NK-92 treated with Interleukin-12 subunit alpha and Interleukin-12 subunit beta, amount 100 ng/mL, for 24 hours (cell line): ENCODE results near the gene CIZ1.

Experiments
- DNase-seq: peaks from one replicate; lab custom pipeline; 2025; lab: John Stamatoyannopoulos, UW

Gene CIZ1

DNA sequence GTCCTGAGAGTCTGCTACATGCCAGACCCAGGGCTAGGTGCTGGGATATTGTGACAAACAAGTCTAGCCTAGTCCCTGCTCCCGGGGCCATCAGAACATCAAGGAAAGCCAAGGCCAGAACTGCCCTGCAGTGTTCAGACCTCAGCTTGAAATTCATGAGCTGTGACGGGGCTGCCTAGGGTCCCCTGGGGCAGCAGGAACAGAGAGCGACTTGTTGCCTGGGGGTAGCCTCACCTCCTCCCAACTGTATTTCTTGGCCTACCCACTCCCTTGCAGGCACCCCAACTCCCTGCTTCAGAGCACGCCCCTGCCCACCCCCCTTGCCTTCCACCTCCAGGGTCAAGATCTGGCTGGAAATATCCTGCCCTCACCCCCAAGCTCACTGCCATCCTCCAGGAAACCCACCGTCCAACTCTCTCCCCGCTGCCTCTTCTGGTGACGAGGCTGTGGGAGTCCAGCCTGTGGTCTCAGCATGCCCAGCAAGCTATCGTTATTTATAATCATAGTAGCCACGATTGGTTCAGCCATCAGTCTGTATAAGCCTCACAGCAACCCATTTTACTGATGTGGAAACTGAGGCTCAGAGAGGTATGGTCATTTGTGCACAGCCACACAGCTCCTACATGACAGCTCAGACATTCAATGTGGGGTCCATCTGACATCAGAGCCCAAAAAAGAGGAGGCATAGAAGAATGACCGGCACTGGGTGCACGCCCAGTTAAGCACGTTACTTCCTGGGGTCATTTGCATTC, 22.6 kb upstream of the CIZ1 start:
- no peak for DNase-seq

DNA sequence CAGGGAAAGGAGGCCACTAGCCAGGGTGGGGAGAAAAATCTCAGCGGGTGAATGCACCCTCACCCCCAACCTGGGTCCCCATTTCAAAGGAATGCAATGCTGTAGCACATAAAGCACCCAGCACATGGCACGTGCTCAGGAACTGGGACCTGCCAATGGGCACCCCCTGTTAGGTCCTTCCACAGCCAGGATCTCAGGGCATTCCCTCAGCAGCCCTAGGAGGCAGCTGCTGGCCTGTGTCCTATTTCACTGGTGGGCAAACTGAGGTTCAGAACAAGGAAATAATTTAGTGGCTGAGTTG, 20.6 kb upstream of the CIZ1 start:
- DNase-seq, result no peak

DNA sequence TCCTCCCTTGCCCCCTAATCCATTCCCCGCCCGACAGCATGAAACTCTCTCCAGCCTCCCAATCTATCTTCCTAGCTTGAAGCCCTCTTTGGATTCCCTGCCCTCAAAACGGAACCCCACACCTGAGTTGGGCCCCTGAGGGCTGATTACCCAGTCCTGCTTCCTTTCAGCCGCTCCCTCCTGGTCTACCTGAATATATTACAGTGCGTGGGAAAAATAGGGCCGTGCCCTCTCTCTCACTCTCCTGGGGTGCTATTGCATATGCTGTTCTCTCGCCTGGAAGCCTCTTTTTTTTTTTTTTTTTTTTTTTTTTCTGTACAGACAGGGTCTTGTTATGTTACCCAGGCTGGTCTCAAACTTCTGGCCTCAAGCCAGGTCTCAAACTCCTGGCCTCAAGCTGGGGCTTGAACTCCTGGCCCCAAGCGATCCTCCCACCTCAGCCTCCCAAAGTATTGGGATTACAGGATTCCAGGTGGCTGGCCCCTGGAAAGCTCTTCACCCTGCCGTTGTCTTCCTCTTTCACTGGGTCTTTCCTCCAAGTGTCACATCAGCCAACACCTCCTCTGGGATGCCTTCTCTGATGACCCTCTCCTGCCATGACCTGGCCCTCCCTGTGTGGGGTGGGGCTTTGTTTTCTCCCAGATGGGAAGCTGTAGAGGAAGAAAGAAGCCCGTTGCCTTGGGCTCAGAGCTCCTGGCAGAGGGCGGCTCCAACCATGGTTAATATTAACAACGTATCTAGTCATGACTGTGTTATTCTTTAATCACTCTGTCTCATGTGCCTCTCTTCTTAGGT, 20.0 kb upstream of the CIZ1 start:
- no peak for DNase-seq

DNA sequence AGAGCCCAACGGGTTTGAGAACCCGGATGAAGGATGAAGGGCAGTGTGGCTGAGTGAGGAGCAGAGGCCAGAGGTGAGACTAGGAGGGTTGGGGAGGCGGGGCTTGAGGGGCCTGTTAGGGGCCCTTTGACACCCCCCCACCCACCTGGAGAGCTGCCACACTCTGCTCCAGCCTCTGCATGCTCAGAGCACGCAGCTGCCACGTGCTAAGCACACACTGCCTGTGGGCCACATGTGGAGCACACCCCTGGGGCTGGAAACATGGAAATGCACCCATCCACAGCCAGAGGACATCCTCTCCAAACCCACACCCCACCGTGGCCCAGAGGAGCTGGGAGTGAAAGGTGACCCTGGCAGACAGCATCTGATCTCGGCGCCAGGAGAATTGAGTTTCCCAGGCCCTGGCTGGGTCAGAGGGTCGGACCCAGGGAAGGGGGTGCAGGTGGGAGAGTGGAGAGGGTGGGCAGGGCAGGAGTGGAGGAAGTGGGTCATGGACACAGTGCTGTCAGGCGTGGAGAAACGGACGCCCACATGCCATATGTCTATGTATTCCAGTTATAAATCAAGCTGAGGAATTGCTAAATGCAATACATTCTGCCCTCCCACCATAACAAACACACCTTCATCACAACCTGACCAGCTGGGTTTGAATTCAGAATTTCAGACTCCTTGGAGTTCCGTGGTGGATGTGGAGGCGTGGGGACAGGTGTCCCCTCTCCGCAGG, 17.7 kb upstream of the CIZ1 start:
- no peak for DNase-seq

DNA sequence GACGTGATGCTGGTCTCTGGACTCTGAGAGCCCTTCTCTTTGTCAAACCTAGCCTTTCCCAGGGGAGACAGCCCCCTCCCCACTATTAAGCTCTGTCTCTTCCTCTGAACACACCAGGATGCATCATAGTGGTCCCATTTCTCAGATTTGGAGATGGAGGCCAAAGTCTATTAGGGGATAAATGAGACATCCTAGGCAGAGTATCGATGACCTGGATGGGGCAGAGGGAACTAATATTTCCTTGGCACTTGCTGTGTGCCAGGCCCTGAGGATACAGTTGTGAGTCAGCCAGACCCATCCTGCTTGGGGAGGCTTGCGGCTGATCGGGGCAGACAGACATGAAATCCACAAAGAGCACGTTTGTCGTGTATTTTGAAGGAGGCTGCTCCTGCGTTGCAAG, 17.0 kb upstream of the CIZ1 start:
- DNase-seq, result no peak

DNA sequence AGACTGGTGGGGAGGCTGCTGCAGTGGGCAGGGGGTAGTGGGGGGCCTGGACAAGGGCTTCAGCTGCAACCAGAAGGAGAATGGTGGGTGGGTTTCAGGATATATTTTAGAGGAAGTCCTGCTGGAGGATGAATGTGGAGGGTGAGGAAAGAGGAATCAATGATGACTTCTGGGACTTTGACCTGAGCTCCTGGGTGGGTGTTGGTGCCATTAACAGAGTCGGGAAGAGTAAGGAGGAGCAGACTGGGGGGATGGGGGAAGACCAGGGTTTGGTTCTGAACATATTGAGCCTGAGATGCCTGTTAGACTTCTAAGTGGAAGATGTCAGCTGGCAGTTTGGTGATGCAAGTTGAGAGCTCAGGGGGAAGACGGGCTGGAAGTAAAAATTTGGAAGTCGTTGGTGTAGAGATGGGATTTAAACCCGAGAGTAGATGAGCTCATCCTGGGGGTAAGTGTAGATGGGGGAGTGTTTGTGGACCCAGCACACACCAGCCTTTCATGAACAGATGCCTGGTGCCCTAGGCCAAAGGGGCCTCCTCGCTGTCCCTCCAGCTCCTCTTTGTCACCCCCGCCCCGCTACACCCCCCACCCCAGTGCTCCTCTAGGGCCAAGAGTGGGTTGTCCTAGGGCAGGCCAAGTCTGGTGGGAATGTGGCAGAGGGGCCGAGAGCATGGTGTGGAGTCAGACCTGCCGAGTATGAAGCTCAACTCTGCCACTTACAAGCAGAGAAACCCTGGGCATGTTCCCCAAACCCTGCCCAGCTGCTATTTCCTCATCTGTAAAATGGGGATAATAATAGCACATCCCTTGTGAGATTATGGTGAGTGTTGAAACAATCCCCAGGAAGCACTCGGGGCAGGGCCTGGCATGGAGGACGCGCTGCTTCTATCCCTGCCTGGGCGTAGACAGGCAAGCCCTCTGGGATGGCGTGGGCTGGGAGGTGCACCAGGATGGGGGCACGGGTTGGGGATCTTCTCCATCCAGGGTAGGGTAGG, 15.8 kb upstream of the CIZ1 start:
- DNase-seq, result no peak

DNA sequence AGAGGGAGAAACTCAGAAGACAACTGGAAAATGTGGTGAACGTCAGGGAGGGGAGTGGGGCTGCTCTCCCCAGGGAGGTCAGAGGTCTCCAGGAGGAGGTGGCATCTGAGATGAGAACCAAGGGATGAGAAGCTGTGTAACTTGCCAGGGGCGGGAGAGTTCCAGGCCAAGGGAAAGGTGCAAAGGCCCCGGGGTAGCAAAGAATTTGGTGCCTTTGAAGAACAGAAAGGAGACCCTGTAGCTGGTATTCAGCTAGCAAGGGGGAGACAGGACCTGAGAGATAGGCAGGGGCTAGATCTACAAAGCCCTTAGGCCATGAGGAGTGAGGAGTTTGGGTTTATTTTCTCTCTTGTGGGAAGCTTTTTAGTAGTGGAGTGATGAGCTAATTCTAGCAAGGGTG, 15.1 kb upstream of the CIZ1 start:
- DNase-seq, result no peak

DNA sequence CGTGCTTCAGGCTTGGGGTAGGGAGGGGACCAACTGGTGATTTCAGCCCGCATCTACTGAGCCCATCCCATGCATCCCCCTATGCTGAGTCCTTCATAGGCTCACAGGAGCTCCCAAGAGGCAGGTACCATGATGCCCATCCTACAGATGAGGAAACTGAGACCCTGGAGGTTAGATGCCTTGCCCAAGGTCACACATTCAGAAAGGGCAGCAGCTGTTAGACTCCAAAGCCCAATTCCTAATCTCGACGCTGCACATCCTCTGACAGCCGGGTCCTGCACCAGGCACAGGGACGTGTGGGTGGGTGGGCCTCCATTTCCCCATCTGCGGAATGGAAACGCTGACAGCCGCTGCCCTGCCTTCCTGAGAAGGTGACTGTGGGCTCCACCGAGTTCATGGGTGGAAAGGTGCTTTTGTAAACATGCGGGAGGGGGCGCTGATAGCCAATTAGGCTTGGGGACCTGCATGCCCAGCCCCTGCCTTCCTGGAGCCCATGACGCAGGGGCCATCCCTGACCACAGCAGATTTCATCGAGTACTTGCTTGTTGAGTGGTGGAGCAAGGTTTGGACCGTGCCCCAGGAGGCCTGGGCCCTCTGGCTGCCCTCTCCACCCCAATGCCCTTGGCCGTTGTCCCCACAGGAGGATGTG, 14.0 kb upstream of the CIZ1 start:
- no peak for DNase-seq

DNA sequence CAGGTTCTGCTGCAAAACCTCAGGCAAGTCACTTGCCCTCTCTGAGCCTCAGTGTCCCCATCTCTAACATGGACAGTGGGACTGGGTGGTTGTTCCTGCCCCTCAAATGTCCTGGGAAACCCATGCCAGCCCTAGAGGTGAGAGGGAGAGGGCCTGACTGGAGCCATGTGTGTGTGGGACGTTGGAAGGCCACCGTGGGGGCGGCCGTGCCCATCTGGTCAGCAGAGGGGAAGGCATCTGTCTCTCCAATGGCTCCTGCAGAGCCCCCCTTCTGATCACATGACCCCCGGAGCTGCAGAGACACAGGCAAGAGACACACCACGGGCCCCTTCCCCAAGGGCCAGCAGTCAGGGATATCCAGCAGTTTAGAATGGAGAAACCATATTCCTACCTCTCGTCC, 13.5 kb upstream of the CIZ1 start:
- DNase-seq, result no peak

DNA sequence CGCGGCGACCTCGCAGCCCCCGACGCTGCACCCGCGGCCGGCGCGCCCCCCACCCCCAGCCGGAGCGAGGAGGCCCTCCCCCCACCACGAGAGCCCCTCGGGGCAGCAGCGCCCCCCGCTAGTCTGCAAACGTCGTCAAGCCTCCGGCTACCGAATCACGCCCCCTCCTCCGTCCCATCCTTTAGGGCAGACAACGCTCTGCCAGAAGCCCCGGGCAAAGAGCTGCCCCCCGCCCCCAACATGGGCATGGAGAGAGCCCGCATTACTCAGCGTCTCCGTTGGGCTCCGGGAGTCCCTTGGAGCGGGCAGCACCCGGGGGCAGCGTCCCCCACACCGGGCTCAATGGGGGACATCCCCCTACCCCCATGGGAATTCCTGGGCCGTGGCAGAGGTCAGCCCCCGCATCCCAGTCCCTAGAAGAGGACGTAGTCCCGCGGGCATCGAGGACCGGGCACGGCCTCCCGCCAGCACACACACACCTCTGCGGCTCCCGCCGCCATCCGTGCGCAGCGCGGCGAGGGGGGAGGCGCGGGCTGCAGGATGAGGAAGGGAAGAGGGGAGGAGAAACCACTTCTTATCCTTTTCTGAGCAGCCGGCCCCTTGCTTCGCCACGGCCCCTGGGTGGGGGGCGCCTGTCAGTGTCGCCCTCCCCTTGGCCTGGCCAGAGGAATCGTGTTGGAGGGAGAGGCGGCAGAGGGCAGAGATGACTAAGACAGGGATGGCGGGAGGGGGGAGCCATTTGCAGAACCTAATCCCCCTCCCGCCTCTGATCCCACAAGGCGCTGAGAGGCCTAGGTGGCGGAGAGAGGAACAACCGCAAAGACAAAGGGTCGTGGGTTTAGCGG, 12.6 kb upstream of the CIZ1 start:
- no peak for DNase-seq

DNA sequence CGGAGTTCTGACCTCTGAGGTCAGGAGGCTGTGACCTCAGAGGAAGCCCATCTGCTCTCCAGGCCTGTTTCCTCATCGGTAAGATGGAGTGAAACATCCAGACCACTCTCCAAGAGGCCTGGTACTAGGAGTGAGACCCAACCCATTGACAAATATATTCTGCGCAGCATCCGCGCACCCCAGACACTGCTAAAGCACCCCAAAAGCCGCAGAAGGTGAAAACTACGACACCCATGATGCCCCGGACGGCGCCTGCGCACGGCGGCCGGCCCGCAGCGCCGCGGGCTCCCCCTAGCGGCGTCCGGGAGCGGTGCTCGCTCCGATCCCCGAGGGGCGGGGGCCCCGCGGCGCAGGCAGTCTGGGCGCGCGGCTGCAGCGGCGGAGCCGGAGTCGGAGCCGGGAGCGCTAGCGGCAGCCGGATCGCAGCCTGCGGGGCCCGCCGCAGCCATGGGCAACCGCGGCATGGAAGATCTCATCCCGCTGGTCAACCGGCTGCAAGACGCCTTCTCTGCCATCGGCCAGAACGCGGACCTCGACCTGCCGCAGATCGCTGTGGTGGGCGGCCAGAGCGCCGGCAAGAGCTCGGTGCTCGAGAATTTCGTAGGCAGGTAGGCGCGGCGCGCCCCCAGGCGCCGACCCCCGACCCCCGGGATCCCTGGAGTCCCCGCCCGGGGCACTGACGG, 11.8 kb upstream of the CIZ1 start, which contains the start of gene DNM1:
DNM1 (plus strand) TSS at position 356 of the 683 bp plus-strand sequence; CDS start at position 448, 92 bp downstream.
- peak; percentile 23 for DNase-seq

DNA sequence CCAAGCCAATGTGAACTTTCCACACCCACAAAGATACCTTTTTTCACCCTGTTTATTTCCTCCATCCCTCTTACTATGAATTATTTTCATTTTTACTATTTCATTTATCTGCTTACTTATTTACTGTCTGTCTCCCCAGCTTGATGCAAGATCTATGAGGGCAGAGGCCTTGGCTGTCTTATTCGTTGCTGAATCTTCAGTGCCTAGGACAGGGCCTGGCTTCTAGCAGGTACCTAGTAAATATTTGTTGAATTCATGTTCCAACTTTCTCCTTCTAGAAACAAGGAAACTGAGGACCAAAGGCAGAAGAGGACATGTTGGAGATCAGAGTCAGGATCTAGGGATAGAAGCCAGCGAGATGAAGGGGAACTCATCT, 11.3 kb upstream of the CIZ1 start:
- DNase-seq, result no peak

DNA sequence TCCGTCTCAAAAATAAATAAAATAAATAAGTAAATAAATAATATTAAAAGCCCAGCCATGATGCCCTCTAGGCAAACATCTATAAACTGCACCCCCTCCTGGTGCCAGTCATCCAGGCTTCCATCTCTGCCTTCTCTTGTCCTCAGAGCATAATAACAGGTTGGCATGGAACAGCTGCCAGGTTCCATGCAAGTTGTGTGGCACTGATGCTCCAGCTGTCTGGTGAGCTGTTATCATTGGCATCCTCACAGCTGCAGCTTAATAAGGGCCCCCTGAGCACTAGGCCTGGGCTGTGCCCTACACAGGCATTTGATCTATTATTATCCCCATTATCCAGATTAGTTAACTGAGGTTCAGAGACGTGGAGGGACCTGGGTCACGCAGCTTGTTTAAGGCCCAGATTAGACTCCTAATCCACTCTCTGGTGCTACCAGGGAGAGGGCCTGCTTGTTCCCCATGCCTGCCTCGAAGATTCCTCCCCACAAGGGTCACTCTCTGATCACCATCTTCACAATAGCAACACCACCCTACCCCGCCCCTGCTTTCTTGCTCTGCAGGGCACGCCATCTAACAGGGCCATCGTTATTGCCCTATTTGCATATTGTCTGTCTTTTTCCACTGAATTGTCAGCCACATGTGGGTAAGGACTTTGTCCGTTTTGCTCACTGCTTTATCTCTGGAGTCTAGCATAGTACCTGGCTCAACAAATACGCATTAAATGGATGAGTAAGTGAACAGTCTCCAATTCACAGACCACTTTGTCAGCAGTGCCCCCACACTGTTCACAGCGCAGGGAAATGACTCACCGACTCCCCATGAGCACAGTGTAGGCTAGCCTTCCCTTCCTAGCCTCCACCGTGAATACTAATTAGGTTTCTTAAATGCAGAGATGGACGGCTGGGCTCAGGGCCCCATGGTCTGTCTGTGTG, 10.3 kb upstream of the CIZ1 start:
- no peak for DNase-seq

DNA sequence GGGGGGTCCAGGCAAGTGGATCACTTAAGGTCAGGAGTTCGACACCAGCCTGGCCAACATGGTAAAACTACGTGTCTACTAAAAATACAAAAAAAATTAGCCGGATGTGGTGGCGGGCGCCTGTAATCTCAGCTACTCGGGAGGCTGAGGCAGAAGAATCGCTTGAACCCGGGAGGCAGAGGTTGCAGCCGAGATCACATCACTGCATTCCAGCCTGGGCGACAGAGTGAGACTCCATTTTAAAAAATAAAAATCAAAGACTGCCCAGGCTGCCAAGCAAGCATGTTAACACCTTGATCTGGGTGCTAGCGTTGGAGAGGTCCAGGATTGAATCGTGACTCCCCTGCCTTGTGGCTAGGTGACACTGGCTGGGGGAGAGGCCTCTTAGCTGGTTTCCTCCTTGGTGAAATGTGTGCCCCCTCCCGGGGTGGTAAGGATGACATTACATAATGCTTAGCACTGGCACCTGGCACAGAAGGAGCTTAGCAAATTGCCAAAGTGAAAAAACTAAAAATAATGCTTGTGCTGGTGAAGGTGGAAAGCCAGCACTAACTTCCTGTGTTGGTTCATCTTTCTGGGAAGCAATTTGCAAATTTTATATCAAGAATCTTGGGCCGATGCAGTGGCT, 2.2 kb upstream of the CIZ1 start:
- DNase-seq, result no peak

DNA sequence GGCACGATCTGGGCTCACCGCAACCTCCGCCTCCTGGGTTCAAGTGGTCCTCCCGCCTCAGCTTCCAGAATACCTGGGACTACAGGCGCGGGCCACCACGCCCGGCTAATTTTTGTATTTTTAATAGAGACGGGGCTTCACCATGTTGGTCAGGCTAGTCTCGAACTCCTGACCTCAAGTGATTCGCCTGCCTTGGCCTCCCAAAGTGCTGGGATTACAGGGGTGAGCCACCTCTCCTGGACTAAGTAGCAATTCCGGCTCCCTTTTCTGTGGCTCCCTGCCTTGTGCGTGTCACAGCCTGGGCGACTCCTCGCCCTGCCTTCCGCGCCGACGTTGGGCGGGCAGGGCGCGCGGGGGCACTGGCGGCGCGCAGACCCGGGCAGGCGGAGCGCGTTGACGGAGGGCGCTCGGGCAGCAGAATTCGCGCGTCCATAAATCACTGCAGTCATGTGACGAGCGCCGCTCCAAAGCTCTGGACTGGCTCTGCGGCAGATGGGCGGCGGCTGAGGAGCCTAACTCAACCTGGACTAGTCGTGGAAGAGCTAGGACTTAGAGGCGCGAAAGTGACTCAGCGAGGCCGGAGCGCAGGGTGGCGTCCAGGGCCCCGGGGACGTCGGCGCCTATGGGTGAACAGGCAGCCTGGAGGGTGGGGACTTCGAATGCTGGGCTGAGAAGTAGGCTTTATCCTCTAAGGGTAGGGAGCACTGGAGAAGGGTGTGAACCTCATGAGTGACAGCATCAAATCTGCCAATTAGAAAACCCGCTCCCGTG, 1.4 kb upstream of the CIZ1 start:
- DNase-seq, result no peak

DNA sequence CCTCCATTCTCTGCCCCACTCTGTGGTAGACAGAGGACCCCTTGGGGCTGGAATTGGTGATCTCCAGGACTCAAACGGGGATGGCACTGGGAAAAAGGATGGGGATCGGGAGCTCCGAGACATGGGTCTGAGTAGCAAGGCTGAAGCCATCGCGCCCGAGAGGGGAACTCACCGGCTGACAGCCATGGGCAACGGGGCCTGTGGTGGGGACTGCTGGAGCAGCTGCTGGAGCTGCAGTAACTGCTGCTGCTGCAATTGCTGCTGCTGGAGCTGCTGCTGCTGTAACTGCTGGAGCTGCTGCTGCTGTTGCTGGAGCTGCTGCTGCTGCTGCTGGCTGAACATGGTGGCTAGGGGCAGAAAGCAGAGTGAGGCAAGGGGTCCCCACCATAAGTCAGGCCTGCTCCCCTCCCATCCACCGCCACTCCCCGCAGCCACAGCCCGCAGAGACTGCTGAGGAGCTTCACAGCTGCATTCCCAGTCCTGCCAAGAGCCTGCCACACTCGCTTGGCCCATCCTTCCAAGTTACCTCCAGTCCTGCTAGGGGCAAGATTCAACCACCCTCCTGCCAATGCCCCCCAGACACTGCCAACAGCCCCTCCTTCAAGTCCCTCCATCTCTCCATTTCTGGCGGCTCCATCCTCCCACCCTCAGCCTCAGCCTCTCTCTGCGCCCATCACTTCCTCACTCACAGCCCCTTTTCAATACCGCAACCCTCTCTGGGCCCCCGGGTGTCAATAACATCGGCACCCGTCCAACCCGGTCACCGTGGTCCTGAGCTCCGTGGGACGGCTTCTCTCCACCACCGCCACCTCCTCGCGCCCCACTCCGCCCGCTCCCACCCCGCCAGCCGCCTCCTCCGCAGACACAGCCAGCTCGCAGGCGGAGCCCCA, 611 bp downstream of the CIZ1 start:
- DNase-seq, result peak; percentile 10
